Lower leg skin (tissue), 3 donors: ENCODE data around the gene ARID5A.

Experiments used
- POLR2A ChIP-seq, 2 donors: fragments of 450-650 bp; IDR thresholded peaks; one replicate each; pipeline ENCODE4 v1.6.1; 2016 to 2017; ENCODE audit warnings: antibody characterized with exemption in 2 of 2, mild to moderate bottlenecking in 1 of 2, moderate library complexity in 1 of 2
- TF ChIP-seq, protein P1 (sequence below), 3 donors: fragments of 450-650 bp; IDR thresholded peaks; one replicate each; pipeline ENCODE4 v1.5.1; 2016; ENCODE audit warnings: antibody characterized with exemption in 3 of 3, mild to moderate bottlenecking in 3 of 3, moderate library complexity in 2 of 3

DNA sequence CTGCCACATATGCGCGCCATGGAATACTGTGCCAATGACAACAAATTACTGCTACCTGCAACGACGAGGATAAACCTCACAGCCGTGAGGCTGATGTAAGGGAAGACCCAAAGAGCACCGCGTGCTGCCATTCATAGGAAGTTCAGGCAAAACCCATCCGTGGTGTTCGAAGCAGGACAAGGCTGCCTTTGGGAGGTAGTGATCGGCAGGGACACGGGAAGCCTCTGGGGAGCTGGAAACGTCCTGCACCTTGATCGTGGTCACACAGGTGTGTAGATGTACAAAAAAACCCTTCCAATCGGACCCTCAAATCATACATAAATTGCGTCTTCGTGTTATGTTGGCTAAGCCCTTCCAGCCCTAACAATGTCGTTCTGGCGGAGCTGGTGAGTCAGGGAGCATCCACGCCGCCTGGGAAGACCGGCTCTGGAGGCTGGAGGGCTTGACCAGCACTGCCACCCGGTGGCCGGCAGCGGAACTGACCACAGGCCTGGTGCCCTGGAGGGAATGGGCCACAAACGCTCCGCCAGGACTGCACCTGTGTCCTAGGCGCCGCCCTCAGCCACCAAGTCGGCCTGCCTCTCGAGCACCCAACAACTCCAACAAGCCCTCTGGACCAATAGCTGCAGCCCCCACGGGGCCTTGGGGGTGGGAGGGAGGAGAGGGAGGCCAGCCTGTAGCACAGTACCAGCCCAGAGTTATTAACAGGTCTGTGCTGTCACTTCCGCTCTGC, 27.3 kb upstream of the ARID5A start:
- TF ChIP-seq, protein P1, sequence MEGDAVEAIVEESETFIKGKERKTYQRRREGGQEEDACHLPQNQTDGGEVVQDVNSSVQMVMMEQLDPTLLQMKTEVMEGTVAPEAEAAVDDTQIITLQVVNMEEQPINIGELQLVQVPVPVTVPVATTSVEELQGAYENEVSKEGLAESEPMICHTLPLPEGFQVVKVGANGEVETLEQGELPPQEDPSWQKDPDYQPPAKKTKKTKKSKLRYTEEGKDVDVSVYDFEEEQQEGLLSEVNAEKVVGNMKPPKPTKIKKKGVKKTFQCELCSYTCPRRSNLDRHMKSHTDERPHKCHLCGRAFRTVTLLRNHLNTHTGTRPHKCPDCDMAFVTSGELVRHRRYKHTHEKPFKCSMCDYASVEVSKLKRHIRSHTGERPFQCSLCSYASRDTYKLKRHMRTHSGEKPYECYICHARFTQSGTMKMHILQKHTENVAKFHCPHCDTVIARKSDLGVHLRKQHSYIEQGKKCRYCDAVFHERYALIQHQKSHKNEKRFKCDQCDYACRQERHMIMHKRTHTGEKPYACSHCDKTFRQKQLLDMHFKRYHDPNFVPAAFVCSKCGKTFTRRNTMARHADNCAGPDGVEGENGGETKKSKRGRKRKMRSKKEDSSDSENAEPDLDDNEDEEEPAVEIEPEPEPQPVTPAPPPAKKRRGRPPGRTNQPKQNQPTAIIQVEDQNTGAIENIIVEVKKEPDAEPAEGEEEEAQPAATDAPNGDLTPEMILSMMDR (IDR thresholded peaks at IDR 0.05): peak in 1 of 3 donors; percentile 61
- TF ChIP-seq POLR2A (IDR thresholded peaks at IDR 0.05): no peak
